Nephron (organoid): ENCODE data around the gene MYO3A.

Experiments
- H3K27ac Mint-ChIP-seq, 3 experiments: 2 replicates each; pipeline ENCODE4 v1.8.0; 2020; ENCODE audit warnings: mixed read lengths in 3 of 3, mild to moderate bottlenecking in 2 of 3, moderate library complexity in 1 of 3
- H3K27me3 Mint-ChIP-seq: 2 replicates; pipeline ENCODE4 v1.8.0; 2021; ENCODE audit warnings: low read depth, mild to moderate bottlenecking, moderate library complexity, mixed read lengths
- H3K36me3 Mint-ChIP-seq: 2 replicates; pipeline ENCODE4 v1.8.0; 2020; ENCODE audit warnings: low read depth, mixed read lengths
- H3K4me1 Mint-ChIP-seq: 2 replicates; pipeline ENCODE4 v1.8.0; 2020; ENCODE audit warnings: mixed read lengths
- H3K4me3 Mint-ChIP-seq, 3 experiments: 2 replicates each; pipeline ENCODE4 v1.8.0; 2020; ENCODE audit warnings: mild to moderate bottlenecking in 3 of 3, mixed read lengths in 3 of 3, moderate library complexity in 2 of 3
- H3K9me3 Mint-ChIP-seq: 2 replicates; pipeline ENCODE4 v1.8.0; 2020; ENCODE audit warnings: mixed read lengths
- TF ChIP-seq, protein P1 (sequence below), 3 experiments: fragments of 200-600 bp; sonication (generic); IDR thresholded peaks; one replicate each; pipeline ENCODE4 v1.5.0; 2021; ENCODE audit warnings: antibody characterized with exemption in 3 of 3; ENCODE audit not compliant: unreplicated experiment in 3 of 3

MYO3A gene

DNA sequence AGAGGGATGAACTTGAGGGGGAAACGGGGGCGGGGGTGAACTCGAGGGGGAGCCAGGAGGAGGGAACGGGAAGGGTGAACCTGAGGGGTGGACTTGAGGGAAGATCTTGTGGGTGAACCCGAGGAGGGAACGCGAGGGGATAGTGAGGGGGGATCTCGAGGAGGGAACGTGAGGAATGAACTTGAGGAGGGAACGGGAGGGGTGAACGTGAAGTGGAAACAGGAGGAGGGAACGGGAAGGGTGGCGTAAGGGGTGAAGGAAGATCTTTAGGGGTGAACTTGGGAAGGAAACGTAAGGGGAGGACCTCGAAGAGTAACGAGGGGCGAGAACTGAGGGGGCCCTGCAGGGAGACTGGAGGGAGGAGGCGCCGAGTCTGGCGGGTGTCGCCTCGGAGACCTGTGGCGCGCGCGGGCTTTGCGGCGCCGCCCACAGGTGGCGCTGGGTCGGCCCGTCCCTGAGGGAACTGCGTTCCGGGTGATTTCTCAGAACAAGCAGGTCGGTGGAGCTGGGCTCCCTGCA is 651 bp downstream of the MYO3A start:
- peaks cover 5% of the 10 kb centered on the region for H3K4me1 Mint-ChIP-seq

GRCh38 chr10:25938405-25938804 is 4.4 kb downstream of the MYO3A start:
- no peak overlapping the region for H3K27ac Mint-ChIP-seq
- H3K27me3 Mint-ChIP-seq, result peaks cover 59% of the 10 kb centered on the region
- peaks cover 5% of the 10 kb centered on the region for H3K4me1 Mint-ChIP-seq
- no peaks in the 10 kb centered on the region for H3K36me3 Mint-ChIP-seq
- TF ChIP-seq, protein P1, sequence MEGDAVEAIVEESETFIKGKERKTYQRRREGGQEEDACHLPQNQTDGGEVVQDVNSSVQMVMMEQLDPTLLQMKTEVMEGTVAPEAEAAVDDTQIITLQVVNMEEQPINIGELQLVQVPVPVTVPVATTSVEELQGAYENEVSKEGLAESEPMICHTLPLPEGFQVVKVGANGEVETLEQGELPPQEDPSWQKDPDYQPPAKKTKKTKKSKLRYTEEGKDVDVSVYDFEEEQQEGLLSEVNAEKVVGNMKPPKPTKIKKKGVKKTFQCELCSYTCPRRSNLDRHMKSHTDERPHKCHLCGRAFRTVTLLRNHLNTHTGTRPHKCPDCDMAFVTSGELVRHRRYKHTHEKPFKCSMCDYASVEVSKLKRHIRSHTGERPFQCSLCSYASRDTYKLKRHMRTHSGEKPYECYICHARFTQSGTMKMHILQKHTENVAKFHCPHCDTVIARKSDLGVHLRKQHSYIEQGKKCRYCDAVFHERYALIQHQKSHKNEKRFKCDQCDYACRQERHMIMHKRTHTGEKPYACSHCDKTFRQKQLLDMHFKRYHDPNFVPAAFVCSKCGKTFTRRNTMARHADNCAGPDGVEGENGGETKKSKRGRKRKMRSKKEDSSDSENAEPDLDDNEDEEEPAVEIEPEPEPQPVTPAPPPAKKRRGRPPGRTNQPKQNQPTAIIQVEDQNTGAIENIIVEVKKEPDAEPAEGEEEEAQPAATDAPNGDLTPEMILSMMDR (IDR thresholded peaks at IDR 0.05; ENCODE audit: unreplicated experiment in 3 of 3), result no peak
- no peaks in the 10 kb centered on the region for H3K9me3 Mint-ChIP-seq
- no peak overlapping the region for H3K4me3 Mint-ChIP-seq

More for the DNA sequence above, 651 bp downstream of the MYO3A start:
- no peaks in the 10 kb centered on the region for H3K36me3 Mint-ChIP-seq
- H3K27ac Mint-ChIP-seq, result peak overlapping the region; percentile 54 to 87 (median 76)
- no peaks in the 10 kb centered on the region for H3K9me3 Mint-ChIP-seq
- TF ChIP-seq, protein P1 (IDR thresholded peaks at IDR 0.05; ENCODE audit: unreplicated experiment in 3 of 3), result peak; percentile 47 to 58 (median 49)
- H3K27me3 Mint-ChIP-seq, result peaks cover 70% of the 10 kb centered on the region
- peak overlapping the region; percentile 89 to 92 (median 89) for H3K4me3 Mint-ChIP-seq

DNA sequence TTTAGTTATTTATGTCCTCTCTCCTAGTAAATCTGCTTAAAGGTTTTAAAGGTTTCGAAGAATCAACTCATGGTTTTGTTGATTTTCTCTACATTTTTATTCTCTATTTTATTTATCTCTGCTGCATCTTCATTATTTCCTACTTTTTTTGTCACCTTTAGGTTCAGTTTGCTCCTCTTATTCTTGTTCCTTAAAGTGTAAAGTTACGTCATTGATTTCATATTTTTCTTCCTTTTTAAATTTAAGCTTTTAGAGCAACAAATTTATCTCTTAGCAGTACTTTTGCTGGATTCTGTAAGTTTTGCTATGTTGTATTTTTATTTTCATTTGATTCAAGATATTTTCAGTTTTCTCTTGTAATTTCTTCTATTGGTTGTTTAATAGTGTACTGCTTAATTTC is 10.7 kb downstream of the MYO3A start:
- Mint-ChIP-seq H3K27ac (no peak overlapping the region), H3K9me3 (peaks cover 6% of the 10 kb centered on the region), H3K4me1 (no peaks in the 10 kb centered on the region), H3K27me3 (peaks cover 7% of the 10 kb centered on the region), H3K36me3 (peaks cover 4% of the 10 kb centered on the region), H3K4me3 (no peak overlapping the region)
- TF ChIP-seq, protein P1 (IDR thresholded peaks at IDR 0.05; ENCODE audit: unreplicated experiment in 3 of 3), result no peak

DNA sequence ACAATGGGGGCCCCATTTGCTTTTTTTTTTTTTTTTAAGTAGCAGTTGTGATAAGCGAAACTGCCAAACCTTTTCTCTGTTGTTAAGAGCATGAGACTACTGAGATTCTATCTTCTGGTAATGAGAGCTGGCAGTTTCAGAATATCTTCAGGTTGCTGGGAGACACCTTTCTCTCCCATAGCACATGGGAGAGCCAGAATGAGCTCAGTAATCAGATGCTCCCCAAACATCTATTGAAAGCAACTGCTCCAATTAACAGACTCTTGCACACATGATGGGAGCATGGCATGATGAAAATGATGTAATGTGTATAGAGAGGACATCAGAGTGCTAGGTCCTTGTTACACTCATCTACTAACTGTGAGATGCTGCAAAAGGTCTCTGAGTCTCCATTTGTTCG is 18.8 kb downstream of the MYO3A start:
- H3K27me3 Mint-ChIP-seq, result no peaks in the 10 kb centered on the region
- no peaks in the 10 kb centered on the region for H3K4me1 Mint-ChIP-seq
- H3K36me3 Mint-ChIP-seq, result peaks cover 7% of the 10 kb centered on the region
- no peak overlapping the region for H3K4me3 Mint-ChIP-seq
- TF ChIP-seq, protein P1 (IDR thresholded peaks at IDR 0.05; ENCODE audit: unreplicated experiment in 3 of 3), result no peak
- no peak overlapping the region for H3K27ac Mint-ChIP-seq
- peaks cover under 1% of the 10 kb centered on the region for H3K9me3 Mint-ChIP-seq

DNA sequence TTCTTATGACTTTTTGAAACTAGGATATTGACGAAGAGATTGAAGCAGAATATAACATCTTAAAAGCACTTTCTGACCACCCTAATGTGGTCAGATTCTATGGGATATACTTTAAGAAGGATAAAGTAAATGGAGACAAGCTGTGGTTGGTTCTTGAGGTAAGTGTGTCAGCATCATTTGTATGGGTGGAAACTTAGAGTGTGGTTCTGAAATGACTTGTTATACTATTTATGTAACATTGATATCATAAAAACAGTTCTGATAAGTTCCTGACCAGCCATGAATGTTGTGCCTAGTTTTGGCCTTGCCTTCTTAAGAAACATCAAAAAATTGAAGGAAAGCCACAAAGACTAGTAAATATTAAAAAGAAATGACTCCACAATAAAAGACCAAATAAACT is 20.8 kb downstream of the MYO3A start:
- Mint-ChIP-seq H3K36me3 (peaks cover 11% of the 10 kb centered on the region), H3K4me1 (no peaks in the 10 kb centered on the region), H3K27ac (no peak overlapping the region), H3K9me3 (peaks cover 7% of the 10 kb centered on the region), H3K27me3 (no peaks in the 10 kb centered on the region), H3K4me3 (no peak overlapping the region)
- TF ChIP-seq, protein P1 (IDR thresholded peaks at IDR 0.05; ENCODE audit: unreplicated experiment in 3 of 3), result no peak

- Mint-ChIP-seq H3K27ac (no peak overlapping the region), H3K4me1 (no peaks in the 10 kb centered on the region), H3K27me3 (no peaks in the 10 kb centered on the region), H3K36me3 (peaks cover 11% of the 10 kb centered on the region), H3K4me3 (no peak overlapping the region), H3K9me3 (peaks cover 7% of the 10 kb centered on the region)
- TF ChIP-seq, protein P1 (IDR thresholded peaks at IDR 0.05; ENCODE audit: unreplicated experiment in 3 of 3), result no peak
Observed at GRCh38 chr10:25959540-25960232, 25.7 kb downstream of the MYO3A start.
